HG02588 (cell line): Measurements from ENCODE around the gene CLDN20.
A peak's percentile ranks its signal among the peaks of the same experiment; 100 is the strongest.
"Not testable (repeated sequence)": the region's sequence is repeated elsewhere in the genome, so short reads cannot be mapped to it uniquely, and the experiment has no call there.

Source experiments
- ATAC-seq: cut with Tn5 transposase; IDR thresholded peaks from one replicate; pipeline ENCODE4 v1.9.1; 2021; ENCODE audit warnings: mild to moderate bottlenecking, moderate library complexity; ENCODE audit not compliant: unreplicated experiment

The CLDN20 gene

GRCh38 chr6:155310596-155310995, 46.8 kb downstream of the CLDN20 start:
- ATAC-seq = no peak

GRCh38 chr6:155311086-155311485, 47.3 kb downstream of the CLDN20 start:
- ATAC-seq = no peak

- no peak for ATAC-seq
Measured at GRCh38 chr6:155311583-155311982, 47.8 kb downstream of the CLDN20 start.

DNA sequence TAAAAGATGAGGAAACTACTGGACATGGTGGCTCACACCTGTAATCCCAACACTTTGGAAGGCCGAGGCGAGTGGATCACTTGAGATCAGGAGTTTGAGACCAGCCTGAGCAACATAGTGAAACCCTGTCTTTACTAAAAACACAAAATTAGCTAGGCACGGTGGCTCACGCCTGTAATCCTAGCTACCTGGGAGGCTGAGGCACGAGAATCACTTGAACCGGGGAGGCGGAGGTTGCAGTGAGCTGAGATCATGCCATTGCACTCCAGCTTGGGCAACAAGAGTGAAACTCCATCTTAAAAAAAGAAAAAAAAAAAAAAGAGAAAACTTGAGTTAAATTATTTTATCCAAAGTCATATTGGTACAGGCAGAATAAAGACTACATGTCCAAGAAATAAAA, 49.1 kb downstream of the CLDN20 start:
- not testable (repeated sequence) for ATAC-seq

DNA sequence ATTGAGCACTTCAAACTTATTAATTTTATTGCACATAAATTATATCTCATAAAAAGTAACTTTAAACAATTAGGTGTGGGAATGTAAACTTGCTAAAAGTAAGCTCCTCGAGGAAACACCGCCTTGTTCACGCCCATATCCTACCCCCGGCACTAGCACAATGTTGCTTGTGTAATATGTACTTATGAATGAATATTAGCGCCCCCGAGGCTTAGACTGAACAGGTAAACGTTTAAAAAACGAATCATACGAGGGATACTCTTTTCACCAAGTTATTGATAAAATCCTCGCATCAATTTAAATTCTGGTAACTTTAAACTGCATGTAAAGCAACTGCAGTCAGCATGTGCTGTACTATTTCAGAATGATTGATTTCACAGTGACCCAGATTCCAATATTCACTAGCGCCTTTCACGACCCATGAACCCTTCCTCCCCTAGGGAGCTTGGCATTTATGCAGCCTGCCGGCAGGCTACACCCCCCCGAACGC, 49.8 kb downstream of the CLDN20 start:
- peak; percentile 16 for ATAC-seq

DNA sequence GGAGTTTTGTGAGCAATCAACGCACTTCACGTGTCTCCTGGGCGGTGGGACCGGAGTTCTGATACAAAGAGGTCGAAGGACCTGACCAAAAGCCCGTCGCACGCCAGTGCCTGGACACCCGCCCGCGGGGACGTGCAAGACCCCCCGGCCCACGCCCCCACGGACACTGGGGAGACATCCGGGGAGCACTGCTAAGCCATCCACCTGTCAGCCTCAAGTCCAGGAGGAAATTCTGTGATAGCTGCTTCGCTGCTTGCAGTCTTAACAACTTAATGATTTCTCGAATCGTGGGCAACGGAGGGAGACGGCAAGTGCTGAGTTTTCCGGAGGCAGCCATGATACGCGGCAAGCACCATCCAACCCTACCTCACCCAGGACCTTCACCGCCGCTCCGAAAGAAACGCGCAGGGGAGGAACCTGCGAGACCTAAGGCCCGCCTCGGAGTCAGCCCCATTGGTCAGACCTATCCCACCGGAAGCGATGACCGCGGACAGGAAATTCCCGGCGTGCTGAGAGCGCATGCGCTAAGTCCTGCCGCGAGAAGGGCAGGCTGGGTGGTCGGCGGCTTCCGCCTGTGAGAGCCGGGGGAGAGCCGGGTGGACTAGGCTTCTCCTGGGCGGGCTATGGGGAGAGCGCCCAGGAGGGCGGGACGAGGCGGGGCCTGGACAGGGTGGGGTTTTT, 50.4 kb downstream of the CLDN20 start, which contains the start of gene TFB1M:
Gene TFB1M (minus strand): TSS at position 393 of the 681 bp plus-strand sequence. CDS start 56 bp downstream, at position 337.
- peak; percentile 96 for ATAC-seq

GRCh38 chr6:155314773-155315515, 51.1 kb downstream of the CLDN20 start:
- peak; percentile 39 for ATAC-seq

GRCh38 chr6:155315516-155315871, 51.7 kb downstream of the CLDN20 start:
- ATAC-seq = no peak

GRCh38 chr6:155316419-155316818, 52.6 kb downstream of the CLDN20 start:
- no peak for ATAC-seq

GRCh38 chr6:155317186-155317585, 53.4 kb downstream of the CLDN20 start:
- no peak for ATAC-seq

GRCh38 chr6:155319902-155320301, 56.1 kb downstream of the CLDN20 start:
- no peak for ATAC-seq

- no peak for ATAC-seq
Measured at GRCh38 chr6:155324172-155324571, 60.4 kb downstream of the CLDN20 start.

DNA sequence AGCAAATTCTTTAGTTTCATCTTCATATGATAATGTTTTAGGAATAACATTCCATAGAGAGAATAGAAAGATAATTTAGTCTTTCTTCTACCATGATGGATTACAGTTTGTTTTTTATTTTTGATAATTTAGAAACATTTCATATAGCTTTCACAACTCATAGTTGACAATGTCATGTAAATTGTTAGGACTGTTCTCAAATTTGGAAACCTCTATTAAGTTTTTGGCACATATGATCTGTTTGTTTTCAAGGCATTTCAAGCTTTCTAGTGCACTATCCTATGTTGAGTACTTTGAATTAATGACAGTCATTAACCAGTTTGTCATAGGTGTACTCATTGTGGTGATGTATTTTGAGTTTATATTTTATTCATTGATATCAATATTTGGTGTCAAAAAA, 61.2 kb downstream of the CLDN20 start:
- no peak for ATAC-seq

- no peak for ATAC-seq
Measured at GRCh38 chr6:155325700-155326516, 62.1 kb downstream of the CLDN20 start.
